GM21423 (cell line): ENCODE data around the gene DHX35.

Experiments used
- ATAC-seq: cut with Tn5 transposase; IDR thresholded peaks from one replicate; pipeline ENCODE4 v1.9.1; 2021; ENCODE audit warnings: mild to moderate bottlenecking, moderate library complexity; ENCODE audit not compliant: unreplicated experiment

DHX35 gene

DNA sequence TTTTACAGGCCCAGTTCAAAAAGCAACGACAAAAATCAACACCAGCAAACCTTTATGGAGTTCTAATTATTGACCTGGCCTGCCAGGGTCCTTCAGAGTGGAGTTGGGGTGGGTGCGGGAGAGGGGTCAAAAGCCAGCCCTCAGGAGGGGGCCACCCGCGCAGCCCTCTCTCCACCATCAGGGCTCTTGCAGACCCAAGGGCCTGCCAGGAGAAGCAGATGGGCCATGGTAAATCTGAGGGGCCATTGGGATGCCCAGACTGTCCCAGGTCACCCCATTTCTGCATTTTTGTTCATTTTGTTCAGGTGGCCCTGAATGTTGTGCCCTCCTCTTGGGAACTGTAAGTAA, 88.4 kb downstream of the DHX35 start:
- ATAC-seq: no peak

DNA sequence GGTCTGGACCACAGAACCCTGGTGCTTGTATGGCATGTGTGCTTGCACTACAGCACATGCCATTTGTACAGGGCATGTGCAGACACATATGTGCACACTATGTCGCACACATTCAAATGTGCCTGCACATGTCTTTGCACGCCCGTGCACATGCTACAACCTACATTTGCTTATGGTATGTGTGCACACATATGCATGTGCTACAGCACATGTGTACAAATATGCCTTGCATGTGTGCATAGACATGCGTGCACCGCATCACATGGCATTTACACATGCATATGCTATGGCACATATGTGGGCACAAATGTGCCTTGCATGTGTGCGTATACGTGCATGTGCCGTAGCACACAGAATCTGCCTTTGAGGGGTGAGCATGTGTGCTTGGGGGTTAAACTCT, 90.5 kb downstream of the DHX35 start:
- no peak for ATAC-seq

GRCh38 chr20:39057143-39057542, 95.0 kb downstream of the DHX35 start:
- no peak for ATAC-seq

DNA sequence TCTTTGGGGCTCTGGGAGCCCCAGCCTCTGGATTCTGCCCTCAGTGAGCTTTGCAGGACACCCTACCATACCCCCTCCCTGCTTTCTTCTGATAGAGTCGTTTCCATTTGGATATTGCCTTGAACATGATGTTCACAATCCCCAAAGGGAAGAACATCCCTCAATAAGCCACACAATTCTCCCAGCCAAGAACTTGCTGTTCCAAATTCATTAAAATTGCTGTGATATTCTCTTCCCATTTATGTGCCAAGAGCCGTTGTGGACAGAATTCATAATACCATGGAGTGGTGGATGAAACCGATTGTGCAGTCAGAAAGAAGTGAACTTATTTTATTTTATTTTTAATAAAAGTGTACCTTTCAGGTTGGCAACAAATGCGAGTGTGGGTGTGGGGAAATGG, 95.8 kb downstream of the DHX35 start:
- no peak for ATAC-seq

DNA sequence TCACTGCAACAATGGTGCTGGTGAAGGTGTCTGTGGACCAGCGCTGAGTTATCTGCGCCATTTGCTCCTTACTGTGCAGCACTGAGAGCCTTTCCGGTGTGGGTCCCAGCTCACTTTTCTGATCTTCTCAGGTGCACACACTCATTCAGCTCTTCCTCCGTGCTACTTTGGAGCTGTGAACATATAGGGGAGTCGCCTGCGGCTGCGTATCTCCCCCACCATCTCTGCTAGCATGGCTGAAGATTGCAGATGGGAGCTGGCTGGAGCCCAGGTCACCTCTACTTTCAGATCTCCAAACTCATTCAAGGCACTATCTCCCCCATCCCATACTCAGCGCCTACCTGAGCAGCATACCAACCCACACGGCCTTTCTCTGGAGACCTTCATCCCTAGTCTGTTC, 96.9 kb downstream of the DHX35 start:
- no peak for ATAC-seq

DNA sequence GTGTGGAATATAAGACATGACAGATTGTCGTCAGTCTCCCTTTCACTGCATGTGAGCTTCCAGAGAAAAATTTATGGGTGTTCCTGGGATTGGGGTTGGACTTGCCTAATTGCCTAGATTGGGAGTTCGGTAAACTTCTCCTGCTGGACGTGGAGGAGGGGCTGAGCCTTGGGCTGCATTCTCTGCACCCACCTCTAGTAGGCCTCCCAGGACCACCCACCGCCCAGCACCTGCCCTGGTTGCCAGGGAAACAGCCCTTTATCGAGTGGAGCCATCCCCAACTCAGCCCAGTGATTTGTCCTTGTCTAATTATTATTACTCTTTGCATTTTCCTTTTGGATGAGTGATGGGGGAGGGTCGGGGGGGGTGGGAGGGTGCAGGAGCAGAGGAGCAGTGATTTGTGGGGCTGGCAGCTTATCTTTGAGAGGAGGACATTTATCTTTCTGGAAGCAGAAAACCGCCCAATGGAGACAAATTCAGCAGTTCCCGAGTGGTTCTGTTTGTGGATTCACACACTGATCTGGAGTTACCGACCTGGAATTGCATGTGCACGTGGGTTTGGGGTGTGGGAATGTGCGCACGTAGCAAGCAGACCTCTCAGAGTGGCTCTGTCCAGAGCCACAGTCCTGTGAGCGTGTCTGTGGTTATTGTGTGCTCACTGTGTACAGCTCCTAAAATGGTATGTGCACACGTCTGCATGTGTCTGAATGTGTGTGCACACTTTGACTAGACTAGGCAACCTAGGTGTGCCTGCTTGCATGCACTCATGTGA, 104.5 kb downstream of the DHX35 start:
- ATAC-seq: no peak

- ATAC-seq: no peak
Observed at GRCh38 chr20:39067526-39068216, 105.5 kb downstream of the DHX35 start.

GRCh38 chr20:39069976-39070375, 107.8 kb downstream of the DHX35 start:
- ATAC-seq: no peak

GRCh38 chr20:39070484-39071231, 108.5 kb downstream of the DHX35 start:
- no peak for ATAC-seq

DNA sequence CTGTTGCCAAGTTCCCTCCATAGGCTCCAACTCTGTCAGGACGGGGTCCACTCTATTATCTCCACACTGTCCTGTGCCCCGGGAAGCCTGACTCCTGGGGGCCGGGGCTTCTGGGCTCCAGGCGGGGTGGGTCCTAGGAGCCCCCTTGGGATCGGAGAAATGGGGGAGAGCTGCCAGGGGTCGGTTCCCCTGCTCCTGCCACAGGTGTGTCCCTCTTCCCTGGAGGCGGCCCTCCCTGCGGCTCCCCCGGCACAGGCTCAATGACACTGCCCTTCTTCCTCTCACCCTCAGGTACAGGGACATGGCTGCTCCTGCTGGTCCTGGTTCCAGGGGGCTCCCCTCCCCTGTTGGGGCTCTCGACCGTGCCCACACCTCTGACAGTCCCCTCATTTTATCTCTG, 110.0 kb downstream of the DHX35 start:
- no peak for ATAC-seq

DNA sequence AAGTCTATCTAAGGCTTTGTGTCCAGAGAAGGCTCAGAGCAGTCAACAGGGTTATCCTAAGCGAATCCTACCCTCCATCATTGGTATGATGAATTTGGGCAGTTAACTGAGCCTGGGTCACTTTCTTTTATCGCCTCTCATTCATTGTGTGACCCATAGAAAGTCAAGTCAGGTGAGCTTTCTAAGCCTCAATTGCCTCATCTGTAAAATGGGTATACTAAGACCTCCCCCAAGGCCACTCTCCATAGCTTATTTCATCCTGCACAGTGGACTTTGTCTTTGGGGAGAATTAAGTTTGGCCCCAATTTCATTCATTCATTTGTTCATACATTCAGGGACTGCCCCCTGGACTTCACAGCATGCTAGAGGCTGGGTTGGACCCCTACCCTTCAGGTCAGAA, 110.5 kb downstream of the DHX35 start:
- ATAC-seq: no peak

- ATAC-seq: no peak
Observed at GRCh38 chr20:39075731-39076130, 113.6 kb downstream of the DHX35 start.

DNA sequence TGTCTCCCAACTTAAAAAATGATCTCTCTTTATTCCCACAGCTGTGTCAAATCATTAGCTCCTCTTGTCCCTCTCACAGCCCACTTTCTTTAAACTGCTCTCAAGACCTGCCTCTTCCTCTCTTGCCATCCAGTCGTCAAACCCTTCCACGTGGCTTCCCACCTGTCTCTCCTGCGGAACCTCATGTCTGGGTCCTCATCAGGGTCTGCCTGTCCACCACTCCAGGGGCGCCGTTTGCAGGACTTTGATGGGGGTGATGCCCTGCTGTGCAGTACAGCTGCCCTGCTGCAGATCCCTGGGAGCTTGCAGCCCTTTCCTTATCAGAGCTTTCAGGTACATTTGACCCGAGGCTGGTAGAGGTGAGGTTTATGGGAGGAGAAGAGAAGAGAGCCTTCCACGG, 114.8 kb downstream of the DHX35 start:
- no peak for ATAC-seq

- no peak for ATAC-seq
Observed at GRCh38 chr20:39080326-39080725, 118.2 kb downstream of the DHX35 start.

DNA sequence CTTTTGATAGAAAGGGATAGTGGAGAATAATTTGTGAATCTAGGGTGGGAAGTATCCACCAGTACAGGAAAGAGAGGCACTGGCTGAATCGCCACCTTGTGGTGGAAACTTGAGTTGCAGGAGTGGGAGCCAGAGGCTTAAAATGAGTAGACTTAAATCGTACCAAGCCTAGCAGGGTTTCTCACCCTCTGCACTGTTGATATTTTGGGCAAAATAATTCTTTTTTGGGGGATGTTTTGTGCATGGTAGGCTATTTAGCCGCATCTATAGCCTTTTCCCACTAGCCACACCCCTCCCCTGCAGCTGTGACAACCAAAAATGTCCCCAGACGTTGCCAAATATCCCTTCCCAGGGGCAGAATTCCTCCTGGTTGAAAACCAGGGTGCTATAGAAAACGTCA, 119.1 kb downstream of the DHX35 start:
- no peak for ATAC-seq

DNA sequence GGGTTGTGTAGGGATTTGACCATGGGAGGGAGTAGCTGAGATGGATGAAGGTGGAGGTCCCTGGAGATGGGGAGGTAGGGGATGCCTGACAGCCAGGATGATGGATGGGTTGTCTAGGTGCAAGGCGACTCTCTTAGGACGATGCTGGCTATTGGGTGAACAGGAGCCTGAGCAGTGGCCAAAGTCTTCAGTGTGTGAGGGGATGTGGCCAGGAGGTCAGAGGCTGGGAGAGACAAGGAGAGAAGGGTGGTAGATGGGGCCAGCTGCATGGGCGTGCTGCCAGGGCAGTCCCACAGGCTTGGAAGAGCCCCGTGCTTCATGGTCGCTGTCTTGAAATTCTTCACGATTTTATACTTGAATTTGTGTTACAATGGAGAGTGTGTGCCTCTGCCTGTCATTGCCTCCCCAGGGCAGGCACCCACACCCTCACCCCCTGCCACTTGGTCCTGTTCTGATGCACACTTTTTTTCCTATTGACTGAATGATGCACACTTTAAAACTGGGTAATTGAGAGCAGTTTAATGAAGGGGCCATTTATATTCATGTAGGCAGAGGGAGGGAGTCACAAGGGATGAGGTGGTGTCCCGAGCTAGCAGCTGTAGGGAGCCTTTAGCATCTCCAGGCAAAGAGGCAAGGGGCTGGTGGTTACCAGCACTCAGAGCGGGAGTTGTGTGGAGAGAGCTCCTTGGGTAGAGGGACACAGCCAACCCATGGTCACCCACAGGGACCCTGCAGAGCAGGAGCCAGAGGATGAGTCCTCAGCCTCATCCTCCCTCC, 120.7 kb downstream of the DHX35 start:
- no peak for ATAC-seq

- no peak for ATAC-seq
Observed at GRCh38 chr20:39083761-39084160, 121.6 kb downstream of the DHX35 start.

- no peak for ATAC-seq
Observed at GRCh38 chr20:39089029-39089428, 126.9 kb downstream of the DHX35 start.
